Fibroblast of lung (primary cell): Measurements from ENCODE around the gene RENBP.

ENCODE experiments used
- EZH2 ChIP-seq: IDR thresholded peaks from 2 replicates; pipeline ENCODE4 v1.5.1; 2012; ENCODE audit warnings: low read length, control low read depth, mild to moderate bottlenecking; ENCODE audit errors: missing control alignments
- TF ChIP-seq, protein P1 (sequence below), 2 donors: IDR thresholded peaks in 1 of 2; conservative IDR thresholded peaks in 1 of 2; 1 replicate in 1 of 2; 2 replicates in 1 of 2; pipeline ENCODE4 v1.5.1; 2011 to 2012; ENCODE audit warnings: low read length in 2 of 2, control low read depth in 1 of 2, inconsistent platforms in 1 of 2, low read depth in 1 of 2, mild to moderate bottlenecking in 1 of 2

DNA sequence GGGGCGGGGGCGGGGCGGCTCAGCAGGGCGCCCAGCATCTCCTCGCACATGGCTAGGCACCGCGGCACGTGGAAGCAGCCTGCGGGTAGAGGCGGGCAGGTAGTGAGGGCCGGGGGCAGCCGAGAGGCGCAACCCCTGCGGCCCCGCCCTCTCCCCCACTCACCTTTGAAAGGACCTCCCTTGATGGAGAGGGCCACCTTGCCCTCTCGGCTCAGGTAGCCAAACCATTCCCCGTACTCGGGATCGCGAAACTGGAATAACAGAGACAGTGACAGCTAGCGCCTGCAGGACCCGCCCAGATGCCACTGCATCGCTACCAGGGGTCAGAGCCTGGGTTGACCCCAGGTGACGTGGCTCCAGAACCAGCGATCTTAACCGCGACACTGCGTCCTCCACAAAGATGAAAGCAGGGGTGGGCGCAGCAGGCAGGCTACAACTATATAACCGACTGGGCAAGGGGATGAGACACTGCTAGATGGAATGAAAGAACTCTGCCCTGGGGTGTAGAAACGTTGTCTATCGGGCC lies 9.1 kb downstream of the RENBP start:
- TF ChIP-seq, protein P1, sequence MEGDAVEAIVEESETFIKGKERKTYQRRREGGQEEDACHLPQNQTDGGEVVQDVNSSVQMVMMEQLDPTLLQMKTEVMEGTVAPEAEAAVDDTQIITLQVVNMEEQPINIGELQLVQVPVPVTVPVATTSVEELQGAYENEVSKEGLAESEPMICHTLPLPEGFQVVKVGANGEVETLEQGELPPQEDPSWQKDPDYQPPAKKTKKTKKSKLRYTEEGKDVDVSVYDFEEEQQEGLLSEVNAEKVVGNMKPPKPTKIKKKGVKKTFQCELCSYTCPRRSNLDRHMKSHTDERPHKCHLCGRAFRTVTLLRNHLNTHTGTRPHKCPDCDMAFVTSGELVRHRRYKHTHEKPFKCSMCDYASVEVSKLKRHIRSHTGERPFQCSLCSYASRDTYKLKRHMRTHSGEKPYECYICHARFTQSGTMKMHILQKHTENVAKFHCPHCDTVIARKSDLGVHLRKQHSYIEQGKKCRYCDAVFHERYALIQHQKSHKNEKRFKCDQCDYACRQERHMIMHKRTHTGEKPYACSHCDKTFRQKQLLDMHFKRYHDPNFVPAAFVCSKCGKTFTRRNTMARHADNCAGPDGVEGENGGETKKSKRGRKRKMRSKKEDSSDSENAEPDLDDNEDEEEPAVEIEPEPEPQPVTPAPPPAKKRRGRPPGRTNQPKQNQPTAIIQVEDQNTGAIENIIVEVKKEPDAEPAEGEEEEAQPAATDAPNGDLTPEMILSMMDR (conservative IDR thresholded peaks at IDR 0.05 in 1 of 2, IDR thresholded peaks at IDR 0.05 in 1 of 2; ENCODE audit: low read depth in 1 of 2, low read length in 2 of 2), result no peak
- TF ChIP-seq EZH2, result no peak
